ENCODE measurements around the gene VAV3.

The VAV3 gene

GRCh38 chr1:107802654-107803053 lies 162.3 kb downstream of the VAV3 start:
- DNase-seq (ENCODE audit: extremely low read depth, low read depth) = no peak
- no peak overlapping the region for H3K4me3 ChIP-seq (replicated peaks; ENCODE audit: low read depth, low read length)
- no peak for TF ChIP-seq CTCF (IDR thresholded peaks at IDR 0.05; ENCODE audit: low read depth, low read length, missing control alignments)

- DNase-seq (ENCODE audit: extremely low read depth, low read depth) = no peak
- no peak for TF ChIP-seq CTCF (IDR thresholded peaks at IDR 0.05; ENCODE audit: low read depth, low read length, missing control alignments)
- H3K4me3 ChIP-seq (replicated peaks; ENCODE audit: low read depth, low read length) = no peak overlapping the region
These were observed 169.0 kb downstream of the VAV3 start for GRCh38 chr1:107795994-107796393.

- TF ChIP-seq CTCF (IDR thresholded peaks at IDR 0.05; ENCODE audit: low read depth, low read length, missing control alignments) = no peak
- no peak overlapping the region for H3K4me3 ChIP-seq (replicated peaks; ENCODE audit: low read depth, low read length)
These were observed 169.5 kb downstream of the VAV3 start for GRCh38 chr1:107795441-107795840.

GRCh38 chr1:107794571-107794970 lies 170.4 kb downstream of the VAV3 start:
- no peak for TF ChIP-seq CTCF (IDR thresholded peaks at IDR 0.05; ENCODE audit: low read depth, low read length, missing control alignments)
- H3K4me3 ChIP-seq (replicated peaks; ENCODE audit: low read depth, low read length) = no peak overlapping the region
- no peak for DNase-seq (ENCODE audit: extremely low read depth, low read depth)

More at GRCh38 chr1:107795441-107795840, 169.5 kb downstream of the VAV3 start:
- no peak for DNase-seq (ENCODE audit: extremely low read depth, low read depth)

GRCh38 chr1:107793896-107794453 lies 171.0 kb downstream of the VAV3 start:
- no peak overlapping the region for H3K4me3 ChIP-seq (replicated peaks; ENCODE audit: low read depth, low read length)
- DNase-seq (ENCODE audit: extremely low read depth, low read depth) = no peak
- no peak for TF ChIP-seq CTCF (IDR thresholded peaks at IDR 0.05; ENCODE audit: low read depth, low read length, missing control alignments)

GRCh38 chr1:107791348-107791747 lies 173.6 kb downstream of the VAV3 start:
- no peak for DNase-seq (ENCODE audit: extremely low read depth, low read depth)
- no peak for TF ChIP-seq CTCF (IDR thresholded peaks at IDR 0.05; ENCODE audit: low read depth, low read length, missing control alignments)
- H3K4me3 ChIP-seq (replicated peaks; ENCODE audit: low read depth, low read length) = no peak overlapping the region

Data from HFF-Myc (cell line).